Measurements from ENCODE around the gene C1orf210.

Gene C1orf210

DNA sequence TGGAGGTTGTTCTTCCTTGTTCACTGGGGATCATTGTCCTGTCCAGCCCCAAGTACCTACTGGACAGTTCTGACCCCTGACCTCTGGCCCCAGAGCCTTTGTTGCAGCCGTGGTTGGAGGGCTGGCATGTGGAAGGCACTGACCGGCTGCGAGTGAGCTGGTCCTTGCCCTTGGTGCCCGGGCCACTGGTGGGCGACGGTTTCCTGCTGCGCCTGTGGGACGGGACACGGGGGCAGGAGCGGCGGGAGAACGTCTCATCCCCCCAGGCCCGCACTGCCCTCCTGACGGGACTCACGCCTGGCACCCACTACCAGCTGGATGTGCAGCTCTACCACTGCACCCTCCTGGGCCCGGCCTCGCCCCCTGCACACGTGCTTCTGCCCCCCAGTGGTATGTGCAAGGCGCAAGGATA is 26.8 kb upstream of the C1orf210 start:
- DNase-seq = no peak

DNA sequence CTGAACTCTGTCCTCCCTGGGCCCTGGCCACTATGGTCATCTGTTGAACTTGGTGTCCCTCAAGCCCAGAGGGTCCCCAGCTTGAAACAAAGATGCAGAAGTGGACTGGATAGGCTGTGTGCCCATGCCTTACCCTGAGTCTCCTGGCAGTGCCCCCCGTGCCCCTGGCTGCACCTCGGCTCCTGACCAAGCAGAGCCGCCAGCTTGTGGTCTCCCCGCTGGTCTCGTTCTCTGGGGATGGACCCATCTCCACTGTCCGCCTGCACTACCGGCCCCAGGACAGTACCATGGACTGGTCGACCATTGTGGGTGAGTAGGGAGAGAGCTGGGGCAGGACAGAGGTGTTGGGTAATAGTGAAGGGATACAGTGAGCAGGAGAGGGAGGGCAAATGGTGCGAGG is 26.1 kb upstream of the C1orf210 start:
- no peak for DNase-seq

DNA sequence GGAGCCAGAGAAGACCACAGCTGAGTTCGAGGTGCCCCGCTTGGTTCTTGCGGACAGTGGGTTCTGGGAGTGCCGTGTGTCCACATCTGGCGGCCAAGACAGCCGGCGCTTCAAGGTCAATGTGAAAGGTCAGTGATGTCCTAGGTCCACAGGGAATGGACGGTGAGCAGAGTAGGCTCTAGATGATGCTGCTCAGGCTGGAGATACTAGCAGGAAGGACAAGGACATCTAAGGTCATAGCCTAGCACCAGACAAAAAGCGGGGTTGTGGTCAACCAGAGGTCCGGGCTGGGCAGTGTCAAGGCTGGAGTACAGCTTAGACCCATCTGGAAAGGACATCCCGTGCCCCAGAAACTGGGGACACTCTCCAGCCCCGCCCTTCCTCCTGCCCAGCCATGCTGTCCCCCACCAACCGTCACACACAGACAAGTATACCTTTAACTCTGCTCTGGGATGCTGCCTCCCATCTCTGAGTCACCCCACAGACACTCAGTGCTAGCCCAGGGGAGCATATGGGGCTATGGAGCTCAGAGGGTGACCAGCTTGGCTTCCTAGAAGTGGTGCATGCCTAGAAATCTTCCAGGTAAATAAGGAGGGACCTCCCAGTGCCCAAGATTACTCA is 24.1 kb upstream of the C1orf210 start:
- DNase-seq = no peak

DNA sequence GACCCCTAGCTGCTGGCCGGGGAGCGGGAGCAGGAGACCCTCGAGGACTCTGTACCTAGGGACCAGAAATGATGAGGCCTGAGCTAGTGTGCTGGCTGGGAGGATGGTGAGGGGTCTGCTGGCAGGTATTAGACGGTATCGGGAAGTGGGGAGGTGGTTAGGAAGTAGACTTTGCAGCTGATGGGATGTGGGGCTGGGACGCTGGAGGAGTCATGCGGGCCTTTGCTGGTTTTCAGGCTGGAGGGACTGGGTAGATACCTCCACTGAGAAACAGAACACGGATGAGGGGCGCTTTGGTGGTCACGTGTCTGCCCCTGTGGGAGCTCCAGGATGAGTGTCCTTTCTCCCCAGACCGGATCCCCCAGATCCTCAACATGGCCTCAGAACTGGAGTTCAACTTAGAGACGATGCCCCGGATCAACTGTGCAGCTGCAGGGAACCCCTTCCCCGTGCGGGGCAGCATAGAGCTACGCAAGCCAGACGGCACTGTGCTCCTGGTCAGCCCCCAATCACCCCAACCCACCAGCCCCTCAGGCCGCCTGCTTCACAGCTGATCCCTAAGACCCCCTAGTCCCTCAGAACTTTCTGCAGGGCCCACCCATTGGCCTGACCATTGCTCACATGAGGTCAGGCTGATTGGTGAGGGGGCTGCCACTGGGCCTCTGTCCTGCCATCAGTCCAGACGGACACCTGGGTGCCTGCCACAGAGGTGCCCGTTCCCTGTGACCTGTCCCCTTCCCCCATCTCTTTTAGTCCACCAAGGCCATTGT is 23.4 kb upstream of the C1orf210 start:
- no peak for DNase-seq

DNA sequence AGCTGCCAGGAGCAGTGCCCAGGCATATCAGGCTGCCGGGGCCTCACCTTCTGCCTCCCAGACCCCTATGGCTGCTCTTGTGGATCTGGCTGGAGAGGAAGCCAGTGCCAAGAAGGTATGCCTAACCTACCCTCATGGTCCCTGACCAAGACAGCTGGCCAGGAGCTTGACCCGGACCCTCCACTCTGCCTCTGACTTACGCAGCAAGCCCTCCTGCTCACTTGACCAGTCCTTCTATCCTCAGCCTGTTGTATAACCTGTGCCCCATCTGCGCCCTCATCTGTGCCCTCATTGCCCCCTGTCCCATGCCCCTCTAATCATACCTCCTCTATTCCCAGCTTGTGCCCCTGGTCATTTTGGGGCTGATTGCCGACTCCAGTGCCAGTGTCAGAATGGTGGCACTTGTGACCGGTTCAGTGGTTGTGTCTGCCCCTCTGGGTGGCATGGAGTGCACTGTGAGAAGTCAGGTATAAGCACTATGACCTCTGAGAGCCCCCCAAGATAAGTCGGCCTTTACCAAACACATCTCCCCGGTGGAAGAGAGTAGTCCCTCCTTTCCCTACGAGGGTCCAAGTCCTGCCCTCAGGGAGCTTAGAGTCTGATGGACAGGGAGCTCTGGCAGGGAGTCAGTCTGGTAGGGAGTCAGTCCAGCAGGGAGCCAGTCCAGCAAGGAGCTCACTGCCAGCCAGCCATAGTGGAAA is 22.2 kb upstream of the C1orf210 start:
- DNase-seq = no peak

DNA sequence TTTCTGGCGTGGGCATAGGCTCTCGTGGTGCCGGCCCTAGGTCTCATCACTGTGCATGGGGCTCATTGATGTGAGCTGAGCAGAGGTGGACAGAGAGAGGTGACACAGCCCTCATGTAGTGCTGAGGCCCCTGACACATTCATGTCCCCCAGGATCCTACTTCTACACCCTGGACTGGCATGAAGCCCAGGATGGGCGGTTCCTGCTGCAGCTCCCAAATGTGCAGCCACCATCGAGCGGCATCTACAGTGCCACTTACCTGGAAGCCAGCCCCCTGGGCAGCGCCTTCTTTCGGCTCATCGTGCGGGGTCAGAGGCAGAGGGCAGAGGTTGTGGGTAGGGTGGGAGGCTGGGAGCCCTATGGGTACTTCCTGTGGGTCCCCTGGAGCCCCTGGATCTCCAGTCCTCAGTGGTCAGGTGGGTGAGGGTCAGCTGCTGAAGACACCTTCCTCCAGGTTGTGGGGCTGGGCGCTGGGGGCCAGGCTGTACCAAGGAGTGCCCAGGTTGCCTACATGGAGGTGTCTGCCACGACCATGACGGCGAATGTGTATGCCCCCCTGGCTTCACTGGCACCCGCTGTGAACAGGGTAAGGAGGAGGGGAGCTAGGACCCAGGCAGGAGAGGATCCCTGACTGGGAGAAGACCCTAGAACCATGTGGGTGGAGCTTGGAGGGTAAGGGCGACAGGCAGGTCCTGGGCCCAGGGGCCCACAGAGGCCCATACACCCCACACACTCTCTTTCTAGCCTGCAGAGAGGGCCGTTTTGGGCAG is 21.5 kb upstream of the C1orf210 start:
- no peak for DNase-seq

DNA sequence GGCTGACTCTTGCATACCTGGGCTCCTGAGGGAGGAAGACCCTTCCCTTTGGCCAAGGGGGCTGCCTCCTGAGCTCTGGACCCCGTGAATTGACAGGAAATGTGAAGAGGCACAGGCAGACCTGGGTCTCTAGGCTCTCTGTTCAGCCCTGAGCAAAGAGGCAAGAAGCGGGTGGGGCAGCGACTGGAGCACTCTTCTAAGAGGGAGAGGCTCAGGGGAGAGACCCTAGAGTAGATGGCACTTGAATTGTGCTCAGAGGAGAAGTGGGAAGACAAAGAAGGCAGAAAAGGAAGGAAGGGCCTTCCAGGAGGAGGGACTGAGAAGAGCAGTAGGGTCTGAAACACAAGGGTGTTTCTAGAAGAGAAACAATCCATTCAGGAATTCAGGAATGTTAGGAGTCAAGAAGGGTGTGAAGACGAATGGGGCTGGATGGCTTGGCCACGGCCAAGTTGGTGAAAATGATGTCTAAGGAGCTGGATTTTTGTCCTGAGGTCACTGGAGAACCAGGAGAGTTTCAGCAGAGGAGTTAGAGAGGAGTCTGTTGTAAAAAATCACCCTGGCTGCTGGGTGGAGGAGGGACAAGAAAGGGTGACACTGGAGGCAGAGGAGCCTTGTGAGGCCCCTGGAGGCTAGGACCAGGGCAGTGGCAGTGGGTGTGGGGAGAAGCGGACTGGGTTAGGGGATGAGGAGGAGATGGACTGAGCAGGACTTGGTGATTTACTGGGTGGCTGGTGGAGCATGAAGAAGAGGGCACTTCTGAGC is 20.7 kb upstream of the C1orf210 start:
- no peak for DNase-seq

DNA sequence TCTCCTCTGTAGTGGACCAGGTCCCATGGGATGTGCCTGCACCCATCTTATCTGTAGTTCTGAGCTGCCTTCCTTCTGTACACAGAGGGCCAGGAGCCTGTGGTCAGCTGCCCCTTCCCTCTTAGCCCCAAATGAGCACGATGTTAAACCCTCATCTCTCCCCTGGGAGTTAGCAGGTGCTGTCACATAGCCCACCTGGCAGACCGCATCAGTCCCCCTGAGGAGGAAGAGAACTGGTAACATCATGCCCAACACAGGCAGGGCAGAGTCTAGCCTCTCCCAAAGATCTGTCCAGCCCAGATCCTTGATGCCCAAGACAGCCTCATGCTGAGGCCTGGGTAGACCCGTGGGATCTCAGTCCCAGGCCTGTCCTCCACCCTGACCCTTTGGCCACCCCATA is 20.1 kb upstream of the C1orf210 start:
- DNase-seq = no peak

DNA sequence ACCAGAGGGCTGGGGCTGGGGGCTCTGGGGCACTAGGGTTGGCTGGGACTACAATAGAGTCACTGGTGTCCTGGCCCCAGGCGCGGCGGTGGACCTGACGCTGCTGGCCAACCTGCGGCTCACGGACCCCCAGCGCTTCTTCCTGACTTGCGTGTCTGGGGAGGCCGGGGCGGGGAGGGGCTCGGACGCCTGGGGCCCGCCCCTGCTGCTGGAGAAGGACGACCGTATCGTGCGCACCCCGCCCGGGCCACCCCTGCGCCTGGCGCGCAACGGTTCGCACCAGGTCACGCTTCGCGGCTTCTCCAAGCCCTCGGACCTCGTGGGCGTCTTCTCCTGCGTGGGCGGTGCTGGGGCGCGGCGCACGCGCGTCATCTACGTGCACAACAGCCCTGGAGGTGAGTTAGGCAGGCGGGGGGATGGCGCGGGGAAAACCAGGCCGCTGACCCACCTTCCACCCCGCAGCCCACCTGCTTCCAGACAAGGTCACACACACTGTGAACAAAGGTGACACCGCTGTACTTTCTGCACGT is 19.5 kb upstream of the C1orf210 start:
- DNase-seq = no peak

DNA sequence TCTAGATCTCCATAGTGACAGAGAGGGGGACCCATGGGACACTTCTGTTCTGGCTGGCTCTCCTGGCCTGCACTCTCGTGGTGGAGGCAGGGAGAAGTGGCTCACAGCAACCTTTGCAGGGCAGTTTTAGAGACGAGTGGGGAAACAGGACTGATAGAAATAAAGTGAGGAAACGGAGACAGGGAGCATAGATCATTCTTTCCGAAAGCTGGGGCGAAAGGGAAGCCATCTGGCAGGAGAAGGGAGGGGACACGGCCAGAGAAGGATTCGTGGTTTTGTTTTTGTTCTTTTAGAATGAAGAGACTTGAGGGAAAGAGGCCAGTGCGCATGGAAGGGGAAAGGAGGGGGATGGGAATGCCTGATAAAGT is 18.9 kb upstream of the C1orf210 start:
- DNase-seq = no peak

DNA sequence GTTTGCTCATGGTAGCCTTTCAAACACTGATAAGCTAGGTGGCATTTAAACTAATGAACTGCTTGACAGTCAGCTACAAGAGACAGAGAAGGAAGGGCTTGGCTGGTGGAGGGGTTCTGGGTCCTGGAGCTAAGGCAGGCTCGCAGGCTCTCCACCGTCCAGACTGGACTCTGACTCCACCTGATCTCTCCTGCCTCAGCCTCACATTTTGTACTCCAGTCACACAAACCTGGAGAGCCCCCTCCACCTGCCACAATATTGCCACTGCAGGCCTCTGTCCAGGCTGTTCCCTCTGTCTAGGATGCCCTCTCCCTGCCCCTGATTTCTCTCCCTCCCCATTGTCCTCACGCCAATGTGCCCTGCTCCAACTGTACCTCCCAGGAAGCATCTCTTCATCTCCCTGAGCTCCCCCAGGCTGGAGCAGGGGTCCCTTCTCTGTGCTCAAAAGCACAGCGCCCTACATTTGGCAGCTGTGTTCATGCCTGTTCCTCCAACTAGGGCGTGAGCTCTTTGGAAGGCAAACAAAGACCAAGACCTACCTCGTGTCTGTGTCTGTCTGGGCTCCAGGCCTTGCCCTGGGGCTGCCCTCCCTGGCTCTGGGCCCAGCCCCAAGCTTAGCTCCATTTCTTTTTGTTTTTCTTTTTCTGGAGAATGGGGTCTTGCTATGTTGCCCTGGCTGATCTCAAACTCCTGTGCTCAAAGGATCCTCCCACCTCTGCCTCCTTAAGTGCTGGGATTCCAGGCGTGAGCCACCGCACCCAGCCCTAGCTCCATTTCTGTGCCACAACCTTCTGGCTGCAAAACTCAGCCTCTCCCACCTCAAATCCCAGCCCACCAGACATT is 18.3 kb upstream of the C1orf210 start:
- no peak for DNase-seq

DNA sequence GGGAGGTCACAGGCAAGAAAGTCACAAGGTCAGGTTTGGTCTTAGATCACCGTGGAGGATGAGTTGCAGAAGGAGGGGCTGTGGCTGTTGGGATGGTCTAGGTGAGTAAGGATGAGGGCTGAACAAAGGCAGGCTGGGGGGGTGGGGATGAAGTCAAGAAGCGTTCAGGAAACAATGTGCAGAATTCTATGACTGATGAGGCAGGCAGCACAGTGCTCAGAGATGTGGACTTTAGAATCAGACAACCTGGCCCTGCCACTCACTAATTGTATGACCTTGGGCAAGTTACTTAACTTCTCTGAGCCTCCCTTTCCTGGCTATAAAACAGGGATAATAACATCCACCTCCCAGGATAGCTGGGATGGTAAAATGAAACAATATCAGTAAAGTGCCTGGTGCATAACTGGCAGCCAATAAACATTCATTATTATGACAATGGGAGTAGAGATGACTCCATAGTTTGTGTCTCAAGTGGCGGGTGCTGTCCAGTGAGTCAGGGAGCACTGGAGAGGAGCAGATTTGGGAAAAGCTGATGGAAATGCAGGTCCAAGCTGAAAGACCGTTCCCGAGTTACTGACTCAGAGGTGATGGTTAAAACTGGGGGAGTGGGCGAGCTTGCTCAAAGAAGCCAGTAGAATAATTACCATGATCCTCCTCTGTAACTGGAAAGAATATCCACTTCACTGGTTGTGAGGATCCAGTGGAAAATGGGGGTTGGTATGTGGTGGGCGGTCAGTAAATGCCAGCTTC is 17.5 kb upstream of the C1orf210 start:
- no peak for DNase-seq

DNA sequence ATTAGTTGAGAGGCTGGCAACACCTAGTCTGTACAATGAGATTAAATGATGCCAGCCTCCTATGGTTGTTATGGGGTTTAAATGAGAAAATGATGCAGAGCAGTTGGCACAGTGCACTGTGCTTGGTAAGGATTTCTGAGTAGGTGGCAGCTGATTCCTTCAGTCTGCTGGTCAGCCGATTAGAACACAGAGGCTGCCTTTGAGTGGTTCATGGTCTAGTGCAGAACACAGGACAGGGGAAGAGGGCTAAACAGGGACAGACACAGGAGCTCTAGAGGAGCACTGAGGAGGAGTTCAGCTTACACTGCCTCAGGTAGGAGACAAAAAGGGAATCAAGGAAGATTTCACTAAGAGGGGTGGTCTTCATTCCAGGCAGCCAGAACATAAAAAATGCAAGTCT is 16.8 kb upstream of the C1orf210 start:
- no peak for DNase-seq

DNA sequence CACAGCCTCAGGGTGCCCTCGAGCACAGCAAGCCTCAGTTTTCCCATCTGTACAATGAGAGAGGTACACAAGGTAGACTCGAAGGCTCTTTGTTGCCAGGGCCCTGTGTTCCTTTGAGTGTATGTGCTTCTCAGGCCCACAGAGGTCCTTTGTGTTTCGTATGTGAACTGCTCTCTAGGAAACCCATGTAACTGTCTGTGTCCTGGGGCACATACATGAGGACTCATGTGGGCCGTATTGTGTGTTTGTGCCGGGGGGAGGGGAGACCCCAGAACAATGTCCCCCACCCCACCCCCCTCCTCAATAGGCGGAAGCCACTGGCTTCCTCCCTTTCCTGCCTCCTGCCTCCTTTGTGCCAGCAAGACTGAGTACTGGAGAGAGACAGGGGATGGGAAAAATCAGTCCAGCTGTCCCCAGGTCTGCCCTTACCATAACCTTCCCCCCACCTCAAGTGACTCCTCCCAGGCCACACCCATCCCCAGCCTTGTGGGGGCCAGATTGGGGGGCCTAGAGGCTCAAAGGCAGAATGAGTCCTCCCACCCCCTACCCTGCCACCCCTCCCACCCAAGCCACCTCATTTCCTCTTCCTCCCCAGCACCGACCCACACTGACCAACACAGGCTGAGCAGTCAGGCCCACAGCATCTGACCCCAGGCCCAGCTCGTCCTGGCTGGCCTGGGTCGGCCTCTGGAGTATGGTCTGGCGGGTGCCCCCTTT is 15.2 kb upstream of the C1orf210 start, which contains the start of gene TIE1:
TIE1 (plus strand) TSS at position 605 of the 717 bp plus-strand sequence; CDS start at position 695, 90 bp downstream.
- DNase-seq = no peak

DNA sequence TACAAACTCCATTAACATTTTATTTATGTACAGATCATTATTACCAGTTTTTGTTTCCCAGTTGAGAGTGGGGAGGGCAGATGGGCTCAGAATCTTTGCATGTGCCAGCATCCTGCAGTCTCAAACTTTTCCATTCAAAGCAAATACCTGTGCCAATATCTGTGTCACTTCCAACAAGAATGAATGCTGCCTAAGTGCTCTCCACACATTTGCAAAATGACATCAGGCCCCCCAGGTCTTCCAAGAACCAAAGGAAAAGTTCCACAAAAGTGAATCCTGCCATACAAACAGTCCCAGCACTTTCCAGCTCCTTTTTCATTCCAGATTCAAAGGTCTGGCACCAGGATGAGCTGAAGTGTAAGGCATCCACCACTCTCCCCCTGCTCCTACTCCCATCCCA is 13.7 kb upstream of the C1orf210 start:
- no peak for DNase-seq

DNA sequence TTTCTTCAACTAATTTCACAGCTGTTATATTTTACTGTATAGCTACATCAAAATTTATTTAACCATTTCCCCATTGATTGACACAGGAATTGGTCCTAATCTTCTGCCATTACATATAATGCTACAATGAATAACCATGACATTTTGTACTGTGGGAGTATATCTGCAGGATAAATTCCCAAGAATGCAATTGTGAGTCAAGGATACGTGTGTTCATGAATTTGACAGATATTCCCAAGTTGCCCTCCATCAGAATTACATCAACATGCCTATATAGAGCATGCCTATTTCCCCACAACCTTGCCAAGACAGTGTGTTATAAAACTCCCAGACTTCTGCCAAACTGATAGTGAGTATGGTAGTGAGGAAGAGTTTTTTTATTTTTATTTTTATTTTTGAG is 12.7 kb upstream of the C1orf210 start:
- DNase-seq = no peak

DNA sequence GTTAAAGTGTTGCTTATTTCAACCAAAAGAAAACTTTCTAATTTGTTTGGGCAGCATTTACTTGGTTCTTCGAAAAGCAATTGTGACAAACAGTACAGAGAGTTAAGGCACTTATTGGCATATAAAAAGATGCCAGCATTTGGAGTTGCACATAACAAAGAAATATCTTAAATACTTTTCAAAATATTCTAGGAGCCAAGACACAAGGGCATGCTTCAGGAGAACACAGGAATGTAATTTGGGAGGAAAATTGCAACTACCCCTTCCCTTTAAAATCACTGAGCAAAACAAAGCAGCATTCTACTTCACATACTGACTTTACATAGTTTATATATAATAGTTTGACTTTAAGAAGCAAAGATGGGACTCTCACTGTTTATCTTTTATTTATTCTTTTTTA is 10.8 kb upstream of the C1orf210 start:
- DNase-seq = no peak

DNA sequence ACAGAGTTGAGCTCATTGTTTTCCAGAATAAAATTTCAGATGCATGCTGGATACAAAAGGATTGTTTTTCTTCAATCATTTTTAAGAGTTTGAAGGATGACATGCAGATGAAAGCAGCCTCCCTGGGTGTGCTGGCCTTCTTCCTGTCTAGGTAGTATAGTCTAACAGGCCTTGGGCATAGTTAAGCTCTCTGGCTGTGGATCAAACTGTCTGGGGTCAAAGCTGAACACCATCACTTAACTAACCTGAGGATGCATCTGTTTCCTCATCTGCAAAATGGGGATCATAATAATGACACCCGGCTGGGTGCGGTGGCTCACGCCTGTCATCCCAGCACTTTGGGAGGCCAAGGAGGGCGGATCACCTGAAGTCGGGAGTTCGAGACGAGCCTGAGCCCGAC is 9.4 kb upstream of the C1orf210 start:
- DNase-seq = no peak

DNA sequence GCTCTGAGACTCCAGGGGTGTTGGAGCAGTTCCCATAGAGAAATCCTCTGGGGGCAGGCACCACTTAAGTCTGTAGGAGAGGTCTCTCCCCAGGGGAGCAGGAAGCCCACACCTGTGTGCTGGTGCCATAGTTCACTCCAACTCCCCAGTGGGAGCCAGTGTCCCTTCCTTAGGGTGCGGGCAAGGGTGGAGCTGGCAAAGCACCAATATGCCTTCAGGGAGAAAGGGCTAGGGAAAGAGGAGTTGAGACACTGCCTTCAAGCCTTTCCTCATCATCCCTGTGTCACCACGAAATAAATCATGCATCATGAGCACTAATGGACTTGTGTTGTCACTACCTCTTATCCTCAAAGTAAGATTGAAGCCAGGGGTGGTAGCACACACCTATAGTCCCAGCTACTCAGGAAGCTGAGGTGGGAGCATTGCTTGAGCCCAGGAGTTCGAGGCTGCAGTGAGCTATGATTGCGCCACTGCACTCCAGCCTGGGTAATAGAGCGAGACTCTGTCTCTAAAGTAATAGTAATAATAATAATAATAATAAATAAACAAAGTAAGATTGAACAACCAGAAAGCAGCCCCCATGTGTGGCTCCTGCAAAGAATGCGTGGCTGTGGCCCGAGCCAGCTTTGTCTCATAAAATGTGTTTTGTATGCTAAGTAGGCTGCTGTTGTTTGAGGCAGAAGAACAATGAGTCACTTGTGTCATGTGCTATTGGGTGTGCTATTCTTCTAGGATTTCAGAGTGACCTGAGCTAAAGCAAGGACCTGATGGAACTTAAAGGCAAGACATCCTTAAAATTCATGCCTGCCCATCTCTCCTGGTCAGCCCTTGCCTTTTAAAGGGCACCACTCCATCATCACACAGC is 8.7 kb upstream of the C1orf210 start:
- DNase-seq = no peak

Measured in stimulated activated CD4-positive, alpha-beta T cell treated with anti-CD3 and anti-CD28 coated beads, Interleukin-4, amount 100 ng/mL, for 24 hours (primary cell).